GM19452 (cell line): ENCODE measurements around the gene ANKLE1.
A peak's percentile ranks its signal among the peaks of the same experiment; 100 is the strongest.

Source experiments
- ATAC-seq: cut with Tn5 transposase; IDR thresholded peaks from one replicate; pipeline ENCODE4 v1.9.1; 2021; ENCODE audit not compliant: unreplicated experiment

Gene ANKLE1

GRCh38 chr19:17325133-17325532 is 43.4 kb downstream of the ANKLE1 start:
- ATAC-seq: no peak

GRCh38 chr19:17325881-17326594 is 44.3 kb downstream of the ANKLE1 start:
- ATAC-seq: no peak

GRCh38 chr19:17326595-17326966 is 44.9 kb downstream of the ANKLE1 start:
- no peak for ATAC-seq

- no peak for ATAC-seq
These were observed 45.5 kb downstream of the ANKLE1 start for GRCh38 chr19:17327068-17327653.

GRCh38 chr19:17327654-17328516 is 46.2 kb downstream of the ANKLE1 start:
- ATAC-seq: no peak

- ATAC-seq: no peak
These were observed 47.0 kb downstream of the ANKLE1 start for GRCh38 chr19:17328517-17329365.

GRCh38 chr19:17329366-17330261 is 47.9 kb downstream of the ANKLE1 start:
- no peak for ATAC-seq

GRCh38 chr19:17330262-17331044 is 48.8 kb downstream of the ANKLE1 start:
- no peak for ATAC-seq

GRCh38 chr19:17331045-17331558 is 49.4 kb downstream of the ANKLE1 start:
- ATAC-seq: no peak

GRCh38 chr19:17332360-17332676 is 50.6 kb downstream of the ANKLE1 start:
- no peak for ATAC-seq

- ATAC-seq: no peak
These were observed 51.2 kb downstream of the ANKLE1 start for GRCh38 chr19:17332677-17333581.

GRCh38 chr19:17333611-17334413 is 52.1 kb downstream of the ANKLE1 start:
- no peak for ATAC-seq

- ATAC-seq: peak; percentile 43
These were observed 53.0 kb downstream of the ANKLE1 start, which contains the start of gene ANO8 for GRCh38 chr19:17334414-17335409. Gene ANO8, minus strand, starts transcription at chr19:17334855. Its CDS starts 185 bp downstream, at chr19:17334670.

GRCh38 chr19:17335575-17335974 is 53.9 kb downstream of the ANKLE1 start:
- no peak for ATAC-seq
